GM12878 (cell line): ENCODE measurements around the gene BCAR3. TPM values are rescaled to one million over a fixed set of nuclear protein-coding genes. Genes with fewer than 3 reads are reported as not detected.

Source experiments
- BRCA1 ChIP-seq: IDR thresholded peaks from 2 replicates; pipeline ENCODE4 v1.6.1; 2011; ENCODE audit warnings: low read depth, low read length, improper control_type of control experiment
- CHD4 ChIP-seq: fragments of 200-600 bp; sonication (generic); IDR thresholded peaks from 2 replicates; pipeline ENCODE4 v1.6.1; 2016; ENCODE audit warnings: mild to moderate bottlenecking
- CREM ChIP-seq: IDR thresholded peaks from 2 replicates; pipeline ENCODE4 v1.6.1; 2014; ENCODE audit warnings: antibody characterized with exemption, low read depth
- ESRRA ChIP-seq: IDR thresholded peaks from 2 replicates; pipeline ENCODE4 v1.6.1; 2012; ENCODE audit warnings: mild to moderate bottlenecking, low read length, improper control_type of control experiment
- FOXK2 ChIP-seq: fragments of 450-650 bp; IDR thresholded peaks from 2 replicates; pipeline ENCODE4 v1.6.1; 2017; ENCODE audit warnings: mild to moderate bottlenecking, moderate library complexity
- GABPA ChIP-seq: IDR thresholded peaks from 2 replicates; pipeline ENCODE4 v1.6.1; 2014; ENCODE audit warnings: antibody characterized with exemption, low read depth, mild to moderate bottlenecking, inconsistent platforms
- HCFC1 ChIP-seq: fragments of 150-350 bp; IDR thresholded peaks from 2 replicates; pipeline ENCODE4 v1.6.1; 2014; ENCODE audit warnings: low read length
- MEF2B ChIP-seq: fragments of 450-650 bp; IDR thresholded peaks from 2 replicates; pipeline ENCODE4 v1.6.1; 2018; ENCODE audit warnings: mild to moderate bottlenecking, moderate library complexity; ENCODE audit not compliant: partially characterized antibody, poor library complexity, severe bottlenecking
- POLR2AphosphoS5 ChIP-seq: IDR thresholded peaks from 2 replicates; pipeline ENCODE4 v1.6.1; 2011; ENCODE audit warnings: mild to moderate bottlenecking, low read length, inconsistent platforms
- RB1 ChIP-seq: fragments of 450-650 bp; formaldehyde crosslinking; IDR thresholded peaks from 2 replicates; pipeline ENCODE4 v1.6.1; 2017; ENCODE audit warnings: mild to moderate bottlenecking, borderline replicate concordance
- RUNX3 ChIP-seq: IDR thresholded peaks from 2 replicates; pipeline ENCODE4 v1.6.1; 2012; ENCODE audit warnings: low read length, inconsistent platforms
- SIX5 ChIP-seq: IDR thresholded peaks from 2 replicates; pipeline ENCODE4 v1.6.1; 2011; ENCODE audit warnings: mild to moderate bottlenecking, low read depth, low read length, moderate library complexity; ENCODE audit not compliant: severe bottlenecking
- SMAD1 ChIP-seq: fragments of 450-650 bp; IDR thresholded peaks from 2 replicates; pipeline ENCODE4 v1.6.1; 2018; ENCODE audit warnings: mild to moderate bottlenecking, low read depth; ENCODE audit not compliant: partially characterized antibody
- SMARCA5 ChIP-seq: fragments of 450-650 bp; IDR thresholded peaks from 2 replicates; pipeline ENCODE4 v1.6.1; 2017; ENCODE audit warnings: mild to moderate bottlenecking
- SUZ12 ChIP-seq: fragments of 200-600 bp; sonication (generic); IDR thresholded peaks from one replicate; pipeline ENCODE4 v1.6.1; 2018; ENCODE audit warnings: antibody characterized with exemption, mild to moderate bottlenecking; ENCODE audit not compliant: unreplicated experiment
- TCF12 ChIP-seq: IDR thresholded peaks from 2 replicates; pipeline ENCODE4 v1.6.1; 2011; ENCODE audit warnings: low read depth, mild to moderate bottlenecking, low read length
- TCF3 ChIP-seq: IDR thresholded peaks from 2 replicates; pipeline ENCODE4 v1.6.1; 2012; ENCODE audit warnings: low read depth, mild to moderate bottlenecking, low read length, borderline replicate concordance; ENCODE audit not compliant: insufficient read depth
- WRNIP1 ChIP-seq: IDR thresholded peaks from 2 replicates; pipeline ENCODE4 v1.6.1; 2011; ENCODE audit warnings: low read depth, low read length, improper control_type of control experiment, borderline replicate concordance
- YY1 ChIP-seq: IDR thresholded peaks from 2 replicates; pipeline ENCODE4 v1.6.1; 2011; ENCODE audit warnings: low read depth, mild to moderate bottlenecking, low read length
- polyA plus RNA-seq, 11 experiments: library from polyadenylated mRNA; depleted of rRNA in 4 of 11; unstranded in 6 of 11; stranded (reverse) in 5 of 11; fragments of >200 nt; fragmentation: Nextera tagmentation in 4 of 11; fragmentation: Illumina TruSeq in 1 of 11; extraction: Ambion mirVana in 4 of 11; extraction: Trizol in 1 of 11; gene quantifications; 1 replicate in 1 of 11; 2 replicates in 10 of 11; pipeline versions ENCODE4 v1.2.1 to v1.2.3, GENCODE V29; 2011 to 2016; ENCODE audit warnings: inconsistent platforms in 2 of 11, missing spikeins in 2 of 11, low read depth in 1 of 11
- total RNA-seq, 4 experiments: library from RNA; depleted of rRNA in 3 of 4; stranded (reverse); fragments of >200 nt in 3 of 4; fragmentation: Illumina TruSeq in 1 of 4; extraction: Trizol in 1 of 4; gene quantifications; 2 replicates each; pipeline versions ENCODE4 v1.2.1 to v1.2.3, GENCODE V29; 2013 to 2021
- TF ChIP-seq, protein P1 (sequence below): fragments of 450-650 bp; IDR thresholded peaks from 2 replicates; pipeline ENCODE4 v1.6.1; 2016; ENCODE audit warnings: mild to moderate bottlenecking, moderate library complexity, borderline replicate concordance
- TF ChIP-seq, protein P2 (sequence below): fragments of 450-650 bp; IDR thresholded peaks from 2 replicates; pipeline ENCODE4 v1.6.1; 2018; ENCODE audit warnings: mild to moderate bottlenecking, low read depth, moderate library complexity; ENCODE audit not compliant: partially characterized antibody
- TF ChIP-seq, protein P3 (sequence below): IDR thresholded peaks from 2 replicates; pipeline ENCODE4 v1.6.1; 2011; ENCODE audit warnings: mild to moderate bottlenecking, low read depth, low read length, moderate library complexity; ENCODE audit not compliant: insufficient replicate concordance

The BCAR3 gene
- total and polyA plus RNA-seq, 10 of the 15 experiments (the other 5 are each of a cell fraction or from before 2014, with no cell fraction given) = 1.3 to 6.6 (median 1.8) TPM

DNA sequence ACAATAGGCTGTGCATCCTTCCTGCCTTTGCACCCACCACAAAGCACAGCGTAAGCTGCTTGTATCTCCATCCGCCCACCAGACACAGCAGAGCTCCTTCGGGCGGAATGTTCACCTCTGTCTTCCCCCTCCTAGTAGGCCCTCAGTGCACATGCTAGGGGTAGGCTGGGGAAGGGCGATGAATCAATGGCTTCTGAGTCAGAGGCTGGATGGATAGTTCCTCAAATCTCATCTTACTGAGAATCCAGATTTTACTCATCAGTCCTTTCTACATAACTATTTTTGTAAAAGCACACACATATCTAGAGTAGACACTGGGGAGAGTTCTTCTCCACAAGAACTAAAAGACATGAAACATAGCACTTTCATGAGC is 73.8 kb downstream of the BCAR3 start (continued):
- TF ChIP-seq, protein P1, sequence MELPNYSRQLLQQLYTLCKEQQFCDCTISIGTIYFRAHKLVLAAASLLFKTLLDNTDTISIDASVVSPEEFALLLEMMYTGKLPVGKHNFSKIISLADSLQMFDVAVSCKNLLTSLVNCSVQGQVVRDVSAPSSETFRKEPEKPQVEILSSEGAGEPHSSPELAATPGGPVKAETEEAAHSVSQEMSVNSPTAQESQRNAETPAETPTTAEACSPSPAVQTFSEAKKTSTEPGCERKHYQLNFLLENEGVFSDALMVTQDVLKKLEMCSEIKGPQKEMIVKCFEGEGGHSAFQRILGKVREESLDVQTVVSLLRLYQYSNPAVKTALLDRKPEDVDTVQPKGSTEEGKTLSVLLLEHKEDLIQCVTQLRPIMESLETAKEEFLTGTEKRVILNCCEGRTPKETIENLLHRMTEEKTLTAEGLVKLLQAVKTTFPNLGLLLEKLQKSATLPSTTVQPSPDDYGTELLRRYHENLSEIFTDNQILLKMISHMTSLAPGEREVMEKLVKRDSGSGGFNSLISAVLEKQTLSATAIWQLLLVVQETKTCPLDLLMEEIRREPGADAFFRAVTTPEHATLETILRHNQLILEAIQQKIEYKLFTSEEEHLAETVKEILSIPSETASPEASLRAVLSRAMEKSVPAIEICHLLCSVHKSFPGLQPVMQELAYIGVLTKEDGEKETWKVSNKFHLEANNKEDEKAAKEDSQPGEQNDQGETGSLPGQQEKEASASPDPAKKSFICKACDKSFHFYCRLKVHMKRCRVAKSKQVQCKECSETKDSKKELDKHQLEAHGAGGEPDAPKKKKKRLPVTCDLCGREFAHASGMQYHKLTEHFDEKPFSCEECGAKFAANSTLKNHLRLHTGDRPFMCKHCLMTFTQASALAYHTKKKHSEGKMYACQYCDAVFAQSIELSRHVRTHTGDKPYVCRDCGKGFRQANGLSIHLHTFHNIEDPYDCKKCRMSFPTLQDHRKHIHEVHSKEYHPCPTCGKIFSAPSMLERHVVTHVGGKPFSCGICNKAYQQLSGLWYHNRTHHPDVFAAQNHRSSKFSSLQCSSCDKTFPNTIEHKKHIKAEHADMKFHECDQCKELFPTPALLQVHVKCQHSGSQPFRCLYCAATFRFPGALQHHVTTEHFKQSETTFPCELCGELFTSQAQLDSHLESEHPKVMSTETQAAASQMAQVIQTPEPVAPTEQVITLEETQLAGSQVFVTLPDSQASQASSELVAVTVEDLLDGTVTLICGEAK = no peak
- TF ChIP-seq RB1 = no peak
- TF ChIP-seq TCF3 = no peak
- TF ChIP-seq SMARCA5 = no peak
- no peak for TF ChIP-seq ESRRA
- no peak for TF ChIP-seq CHD4
- TF ChIP-seq GABPA = peak; percentile 74
- TF ChIP-seq WRNIP1 = peak; percentile 94; the same call in 1 of the 2 replicates
- peak; percentile 89 for TF ChIP-seq RUNX3
- no peak for TF ChIP-seq POLR2AphosphoS5
- TF ChIP-seq CREM = peak; percentile 87
- TF ChIP-seq FOXK2 = no peak
- TF ChIP-seq, protein P2, sequence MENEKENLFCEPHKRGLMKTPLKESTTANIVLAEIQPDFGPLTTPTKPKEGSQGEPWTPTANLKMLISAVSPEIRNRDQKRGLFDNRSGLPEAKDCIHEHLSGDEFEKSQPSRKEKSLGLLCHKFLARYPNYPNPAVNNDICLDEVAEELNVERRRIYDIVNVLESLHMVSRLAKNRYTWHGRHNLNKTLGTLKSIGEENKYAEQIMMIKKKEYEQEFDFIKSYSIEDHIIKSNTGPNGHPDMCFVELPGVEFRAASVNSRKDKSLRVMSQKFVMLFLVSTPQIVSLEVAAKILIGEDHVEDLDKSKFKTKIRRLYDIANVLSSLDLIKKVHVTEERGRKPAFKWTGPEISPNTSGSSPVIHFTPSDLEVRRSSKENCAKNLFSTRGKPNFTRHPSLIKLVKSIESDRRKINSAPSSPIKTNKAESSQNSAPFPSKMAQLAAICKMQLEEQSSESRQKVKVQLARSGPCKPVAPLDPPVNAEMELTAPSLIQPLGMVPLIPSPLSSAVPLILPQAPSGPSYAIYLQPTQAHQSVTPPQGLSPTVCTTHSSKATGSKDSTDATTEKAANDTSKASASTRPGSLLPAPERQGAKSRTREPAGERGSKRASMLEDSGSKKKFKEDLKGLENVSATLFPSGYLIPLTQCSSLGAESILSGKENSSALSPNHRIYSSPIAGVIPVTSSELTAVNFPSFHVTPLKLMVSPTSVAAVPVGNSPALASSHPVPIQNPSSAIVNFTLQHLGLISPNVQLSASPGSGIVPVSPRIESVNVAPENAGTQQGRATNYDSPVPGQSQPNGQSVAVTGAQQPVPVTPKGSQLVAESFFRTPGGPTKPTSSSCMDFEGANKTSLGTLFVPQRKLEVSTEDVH = no peak
- no peak for TF ChIP-seq SIX5
- TF ChIP-seq SUZ12 = no peak
- TF ChIP-seq TCF12 = no peak
- TF ChIP-seq YY1 = peak; percentile 55; the same call in 1 of the 2 replicates
- TF ChIP-seq MEF2B = peak; percentile 95
- no peak for TF ChIP-seq BRCA1
- TF ChIP-seq HCFC1 = no peak
- TF ChIP-seq SMAD1 = no peak
- TF ChIP-seq, protein P3, sequence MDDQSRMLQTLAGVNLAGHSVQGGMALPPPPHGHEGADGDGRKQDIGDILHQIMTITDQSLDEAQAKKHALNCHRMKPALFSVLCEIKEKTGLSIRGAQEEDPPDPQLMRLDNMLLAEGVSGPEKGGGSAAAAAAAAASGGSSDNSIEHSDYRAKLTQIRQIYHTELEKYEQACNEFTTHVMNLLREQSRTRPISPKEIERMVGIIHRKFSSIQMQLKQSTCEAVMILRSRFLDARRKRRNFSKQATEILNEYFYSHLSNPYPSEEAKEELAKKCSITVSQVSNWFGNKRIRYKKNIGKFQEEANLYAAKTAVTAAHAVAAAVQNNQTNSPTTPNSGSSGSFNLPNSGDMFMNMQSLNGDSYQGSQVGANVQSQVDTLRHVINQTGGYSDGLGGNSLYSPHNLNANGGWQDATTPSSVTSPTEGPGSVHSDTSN = no peak
